ENCODE measurements around the gene USP5.
"Not testable (repeated sequence)": the region's sequence is repeated elsewhere in the genome, so short reads cannot be mapped to it uniquely, and the experiment has no call there.

Gene USP5

GRCh38 chr12:6889775-6890573 lies 38.0 kb downstream of the USP5 start:
- not testable (repeated sequence) for DNase-seq

- DNase-seq, result peak; percentile 99
Measured at GRCh38 chr12:6890789-6891645, 39.1 kb downstream of the USP5 start.

- no peak for DNase-seq
Measured at GRCh38 chr12:6891646-6892001, 39.7 kb downstream of the USP5 start.

GRCh38 chr12:6892683-6893082 lies 40.7 kb downstream of the USP5 start:
- DNase-seq, result not testable (repeated sequence)

GRCh38 chr12:6894321-6894720 lies 42.4 kb downstream of the USP5 start:
- no peak for DNase-seq

- no peak for DNase-seq
Measured at GRCh38 chr12:6896846-6897435, 45.0 kb downstream of the USP5 start.

GRCh38 chr12:6899427-6899826 lies 47.5 kb downstream of the USP5 start:
- DNase-seq, result no peak

GRCh38 chr12:6899837-6900519 lies 48.0 kb downstream of the USP5 start:
- no peak for DNase-seq

GRCh38 chr12:6902448-6902847 lies 50.5 kb downstream of the USP5 start:
- no peak for DNase-seq

- no peak for DNase-seq
Measured at GRCh38 chr12:6903722-6904121, 51.8 kb downstream of the USP5 start.

- peak; percentile 85 for DNase-seq
Measured at GRCh38 chr12:6904280-6905276, 52.6 kb downstream of the USP5 start, which contains the start of gene LRRC23. TSS of gene LRRC23 (plus strand) at chr12:6904822. CDS start at chr12:6905634, 812 bp downstream.

GRCh38 chr12:6905414-6906040 lies 53.6 kb downstream of the USP5 start:
- DNase-seq, result no peak

- not testable (repeated sequence) for DNase-seq
Measured at GRCh38 chr12:6908141-6908540, 56.2 kb downstream of the USP5 start.

GRCh38 chr12:6909421-6910145 lies 57.6 kb downstream of the USP5 start:
- DNase-seq, result no peak

- no peak for DNase-seq
Measured at GRCh38 chr12:6912164-6912935, 60.4 kb downstream of the USP5 start.

- DNase-seq, result peak; percentile 83
Measured at GRCh38 chr12:6914246-6914946, 62.4 kb downstream of the USP5 start, which contains the start of gene ENO2. TSS of gene ENO2 (plus strand) at chr12:6914580. CDS start at chr12:6915833, 1,253 bp downstream.

- DNase-seq, result no peak
Measured at GRCh38 chr12:6914947-6915788, 63.2 kb downstream of the USP5 start.

GRCh38 chr12:6915789-6916285 lies 63.9 kb downstream of the USP5 start:
- no peak for DNase-seq

All from activated gamma-delta T cell (primary cell).